A673 (cell line): ENCODE measurements around the gene CASKIN1. TPM values are rescaled to one million over a fixed set of nuclear protein-coding genes. Genes with fewer than 3 reads are reported as not detected.

Source experiments
- BruUV-seq: library from RNA; stranded (reverse); fragments of 400-500 nt; replicated peaks from 2 replicates; lab custom pipeline; 2021; lab: Mats Ljungman, UMichigan
- CTCF ChIA-PET: fragments of 300-600 bp; sonication (Branson Sonifier 250); formaldehyde crosslinking; loops from one replicate; lab custom pipeline; 2022; ENCODE audit warnings: antibody characterized with exemption; lab: Charles Lee
- POLR2A ChIA-PET: fragments of 300-600 bp; sonication (Branson Sonifier 250); formaldehyde crosslinking; loops from one replicate; lab custom pipeline; 2022; ENCODE audit warnings: antibody characterized with exemption; ENCODE audit not compliant: low non-redundant PET; lab: Charles Lee
- DNase-seq: peaks from one replicate; pipeline ENCODE4 v3.0.0-alpha.2; 2015; ENCODE audit warnings: low spot score
- H3K27ac ChIP-seq: fragments of 200-600 bp; sonication (generic); 2 replicates; pipeline ENCODE4 v1.5.1; 2016; ENCODE audit warnings: mixed run types, low read depth, mild to moderate bottlenecking, mixed read lengths, antibody characterized with exemption, low read length; ENCODE audit not compliant: poor library complexity, severe bottlenecking
- H3K27me3 ChIP-seq: fragments of 200-600 bp; sonication (generic); replicated peaks from 2 replicates; pipeline ENCODE4 v1.6.1; 2017; ENCODE audit warnings: mixed run types, low read depth, mild to moderate bottlenecking, mixed read lengths, antibody characterized with exemption, low read length; ENCODE audit not compliant: insufficient read depth, poor library complexity
- H3K36me3 ChIP-seq: fragments of 200-600 bp; sonication (generic); 2 replicates; pipeline ENCODE4 v1.6.1; 2016; ENCODE audit warnings: mixed run types, mild to moderate bottlenecking, mixed read lengths, antibody characterized with exemption, low read length; ENCODE audit not compliant: insufficient read depth, poor library complexity, severe bottlenecking
- H3K4me1 ChIP-seq: fragments of 200-600 bp; sonication (generic); 2 replicates; pipeline ENCODE4 v1.6.1; 2017; ENCODE audit warnings: mixed run types, mild to moderate bottlenecking, mixed read lengths, antibody characterized with exemption, low read length; ENCODE audit not compliant: insufficient read depth, poor library complexity, severe bottlenecking
- H3K4me3 ChIP-seq: fragments of 200-600 bp; sonication (generic); 2 replicates; pipeline ENCODE4 v1.5.1; 2016; ENCODE audit warnings: low read depth, mixed run types, mild to moderate bottlenecking, mixed read lengths, low read length; ENCODE audit not compliant: poor library complexity, severe bottlenecking
- H3K9me3 ChIP-seq: fragments of 200-600 bp; sonication (generic); 2 replicates; pipeline ENCODE4 v1.6.1; 2016; ENCODE audit warnings: mixed run types, low read depth, mild to moderate bottlenecking, mixed read lengths, antibody characterized with exemption, low read length; ENCODE audit not compliant: poor library complexity, severe bottlenecking
- EZH2 ChIP-seq: fragments of 200-600 bp; sonication (generic); IDR thresholded peaks from 2 replicates; pipeline ENCODE4 v1.6.1; 2017; ENCODE audit warnings: borderline replicate concordance, low read depth, mild to moderate bottlenecking, mixed read lengths, antibody characterized with exemption, low read length; ENCODE audit not compliant: poor library complexity, severe bottlenecking
- intact Hi-C: fragments of 100-400 bp; cut with micrococcal nuclease; formaldehyde crosslinking; loops from one replicate; pipeline ENCODE4 v1.10.0; 2022; ENCODE audit not compliant: unreplicated experiment
- total RNA-seq: library from RNA; stranded (reverse); gene quantifications from 2 replicates; pipeline ENCODE4 v1.2.3, GENCODE V29; 2021
- TF ChIP-seq, protein P1 (sequence below): fragments of 300-800, 200-600 bp; sonication (generic); conservative IDR thresholded peaks from 2 replicates; pipeline ENCODE4 v1.5.1; 2017; ENCODE audit warnings: low read depth, mild to moderate bottlenecking, antibody characterized with exemption, low read length, moderate library complexity, mixed read lengths

Gene CASKIN1
- total RNA-seq, 1 experiment from 2014 or later: 1.1 TPM

DNA sequence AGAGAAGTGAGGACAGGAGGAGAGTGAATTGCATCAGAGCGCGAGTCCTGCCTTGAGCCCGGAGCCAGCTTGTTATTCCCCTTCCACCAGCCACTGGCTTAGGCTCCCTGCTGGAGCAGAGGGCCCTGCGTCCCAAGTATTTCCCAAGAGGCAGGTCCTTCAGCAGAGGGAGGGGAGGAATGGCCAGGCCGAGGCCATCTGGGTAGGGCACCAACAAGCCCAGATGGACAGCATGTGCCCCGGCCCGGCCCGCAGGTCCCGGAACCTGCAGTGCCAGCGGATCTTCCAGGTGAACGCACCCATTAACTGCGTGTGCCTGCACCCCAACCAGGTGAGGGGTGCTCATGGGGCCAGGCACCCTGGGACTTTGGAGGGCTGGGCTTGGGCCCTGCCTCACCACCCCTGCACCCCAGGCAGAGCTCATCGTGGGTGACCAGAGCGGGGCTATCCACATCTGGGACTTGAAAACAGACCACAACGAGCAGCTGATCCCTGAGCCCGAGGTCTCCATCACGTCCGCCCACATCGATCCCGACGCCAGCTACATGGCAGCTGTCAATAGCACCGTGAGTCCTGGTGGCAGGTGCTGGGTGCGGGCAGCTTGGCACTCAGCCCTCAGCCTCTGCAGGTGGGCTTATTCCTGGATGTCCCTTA, 10.5 kb upstream of the CASKIN1 start:
- intact Hi-C loops: no loop called here
- CTCF ChIA-PET: interaction anchor here (0.5 kb wide), 1 partner anchor 295 kb away, joined by 3 read pairs; no protein-coding TSS in a partner anchor
- TF ChIP-seq, protein P1, sequence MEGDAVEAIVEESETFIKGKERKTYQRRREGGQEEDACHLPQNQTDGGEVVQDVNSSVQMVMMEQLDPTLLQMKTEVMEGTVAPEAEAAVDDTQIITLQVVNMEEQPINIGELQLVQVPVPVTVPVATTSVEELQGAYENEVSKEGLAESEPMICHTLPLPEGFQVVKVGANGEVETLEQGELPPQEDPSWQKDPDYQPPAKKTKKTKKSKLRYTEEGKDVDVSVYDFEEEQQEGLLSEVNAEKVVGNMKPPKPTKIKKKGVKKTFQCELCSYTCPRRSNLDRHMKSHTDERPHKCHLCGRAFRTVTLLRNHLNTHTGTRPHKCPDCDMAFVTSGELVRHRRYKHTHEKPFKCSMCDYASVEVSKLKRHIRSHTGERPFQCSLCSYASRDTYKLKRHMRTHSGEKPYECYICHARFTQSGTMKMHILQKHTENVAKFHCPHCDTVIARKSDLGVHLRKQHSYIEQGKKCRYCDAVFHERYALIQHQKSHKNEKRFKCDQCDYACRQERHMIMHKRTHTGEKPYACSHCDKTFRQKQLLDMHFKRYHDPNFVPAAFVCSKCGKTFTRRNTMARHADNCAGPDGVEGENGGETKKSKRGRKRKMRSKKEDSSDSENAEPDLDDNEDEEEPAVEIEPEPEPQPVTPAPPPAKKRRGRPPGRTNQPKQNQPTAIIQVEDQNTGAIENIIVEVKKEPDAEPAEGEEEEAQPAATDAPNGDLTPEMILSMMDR: no peak
- no peak for TF ChIP-seq EZH2

GRCh38 chr16:2206420-2206779, 10.0 kb upstream of the CASKIN1 start:
- BruUV-seq: no TSS peak
- POLR2A ChIA-PET: interaction anchor here (0.6 kb wide), 1 partner anchor 1199 kb away, joined by 3 read pairs; no protein-coding TSS in a partner anchor

More for the DNA sequence above, 10.5 kb upstream of the CASKIN1 start:
- BruUV-seq: no TSS peak
- Histone ChIP-seq H3K27ac (peak overlapping the region; percentile 92), H3K4me3 (peak overlapping the region; percentile 74), H3K36me3 (peaks cover 31% of the 10 kb centered on the region), H3K27me3 (no peaks in the 10 kb centered on the region), H3K4me1 (peaks cover 14% of the 10 kb centered on the region), H3K9me3 (no peaks in the 10 kb centered on the region)
- no peak for DNase-seq
- POLR2A ChIA-PET: interaction anchor here (0.6 kb wide), 1 partner anchor 1200 kb away, joined by 3 read pairs; no protein-coding TSS in a partner anchor

DNA sequence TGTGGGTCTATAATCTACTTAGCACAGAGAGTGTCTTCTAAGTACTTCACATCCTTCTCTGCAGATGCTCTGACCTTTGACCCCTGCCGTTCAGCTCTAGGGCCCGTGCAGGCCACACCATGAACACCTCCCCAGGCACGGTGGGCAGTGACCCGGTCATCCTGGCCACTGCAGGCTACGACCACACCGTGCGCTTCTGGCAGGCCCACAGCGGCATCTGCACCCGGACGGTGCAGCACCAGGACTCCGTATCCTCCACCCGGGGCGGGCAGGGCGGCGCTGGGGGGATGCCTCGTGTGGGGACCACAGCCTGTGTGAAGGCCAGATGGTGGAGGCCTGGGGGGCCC, 9.5 kb upstream of the CASKIN1 start:
- peak overlapping the region; percentile 74 for H3K4me3 ChIP-seq
- peak overlapping the region; percentile 92 for H3K27ac ChIP-seq
- no peaks in the 10 kb centered on the region for H3K27me3 ChIP-seq
- peaks cover 31% of the 10 kb centered on the region for H3K36me3 ChIP-seq
- peaks cover 14% of the 10 kb centered on the region for H3K4me1 ChIP-seq
- TF ChIP-seq EZH2: no peak
- TF ChIP-seq, protein P1: no peak
- POLR2A ChIA-PET: no interaction called here
- BruUV-seq: TSS peak; percentile 50
- intact Hi-C loops: no loop called here
- H3K9me3 ChIP-seq: no peaks in the 10 kb centered on the region
- no peak for DNase-seq
- CTCF ChIA-PET: interaction anchor here (0.6 kb wide), 1 partner anchor 20 kb away, joined by 4 read pairs; no protein-coding TSS in a partner anchor

More at GRCh38 chr16:2206420-2206779, 10.0 kb upstream of the CASKIN1 start:
- Histone ChIP-seq H3K4me1 (peaks cover 14% of the 10 kb centered on the region), H3K36me3 (peaks cover 31% of the 10 kb centered on the region), H3K27me3 (no peaks in the 10 kb centered on the region), H3K4me3 (peak overlapping the region; percentile 74), H3K27ac (peak overlapping the region; percentile 92), H3K9me3 (no peaks in the 10 kb centered on the region)
- intact Hi-C loops: no loop called here
- TF ChIP-seq EZH2: no peak
- TF ChIP-seq, protein P1: no peak
- DNase-seq: no peak
- CTCF ChIA-PET: interaction anchor here (0.5 kb wide), 1 partner anchor 295 kb away, joined by 3 read pairs; no protein-coding TSS in a partner anchor
